Progenitor cell of endocrine pancreas (in vitro differentiated cells): ENCODE measurements around the gene DNM3. TPM values are rescaled to one million over a fixed set of nuclear protein-coding genes. Genes with fewer than 3 reads are reported as not detected.

Experiments used
- DNase-seq: peaks from one replicate; pipeline ENCODE4 v3.0.0; 2021; ENCODE audit warnings: low spot score; ENCODE audit not compliant: unreplicated experiment
- H3K27ac Mint-ChIP-seq: 2 replicates; pipeline ENCODE4 v1.8.0; 2021; ENCODE audit warnings: mild to moderate bottlenecking, moderate library complexity, mixed read lengths
- H3K27me3 Mint-ChIP-seq: 2 replicates; pipeline ENCODE4 v1.8.0; 2021; ENCODE audit warnings: mixed read lengths
- H3K36me3 Mint-ChIP-seq: 2 replicates; pipeline ENCODE4 v1.8.0; 2022; ENCODE audit warnings: mixed read lengths; ENCODE audit not compliant: insufficient read depth
- H3K4me1 Mint-ChIP-seq: 2 replicates; pipeline ENCODE4 v1.8.0; 2021; ENCODE audit warnings: low read depth, mixed read lengths
- H3K4me3 Mint-ChIP-seq: 2 replicates; pipeline ENCODE4 v1.8.0; 2021; ENCODE audit warnings: low read depth, mild to moderate bottlenecking, moderate library complexity, mixed read lengths
- H3K9me3 Mint-ChIP-seq: 2 replicates; pipeline ENCODE4 v1.8.0; 2021; ENCODE audit warnings: low read depth, mixed read lengths
- total RNA-seq: library from RNA; stranded (reverse); gene quantifications from 2 replicates; pipeline ENCODE4 v1.2.1, GENCODE V29; 2021
- TF ChIP-seq, protein P1 (sequence below): fragments of 200-600 bp; sonication (generic); IDR thresholded peaks from one replicate; pipeline ENCODE4 v1.5.0; 2021; ENCODE audit warnings: antibody characterized with exemption, mild to moderate bottlenecking; ENCODE audit not compliant: unreplicated experiment

Gene DNM3
- total RNA-seq, 1 donor from 2014 or later = 0.48 TPM

DNA sequence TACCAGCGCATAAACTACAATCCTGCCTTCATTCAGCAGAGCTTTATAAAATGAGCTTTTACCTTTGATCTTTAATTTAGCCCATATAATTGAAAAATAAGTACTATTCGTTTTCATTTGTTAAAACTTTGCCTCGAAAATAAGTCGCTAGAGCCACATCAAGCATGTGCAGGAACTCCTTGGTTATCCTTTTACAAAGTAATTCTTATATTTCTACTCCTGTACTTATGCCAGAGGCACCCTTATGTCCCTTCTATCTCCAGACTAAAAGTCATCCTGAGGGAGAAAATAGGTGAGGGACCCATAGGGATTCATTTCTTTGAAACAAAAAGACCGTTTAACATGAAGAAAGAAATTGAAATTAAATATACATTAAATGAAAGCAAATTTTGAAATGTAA lies 301.0 kb downstream of the DNM3 start:
- no peak for DNase-seq
- H3K4me1 Mint-ChIP-seq = peaks cover 35% of the 10 kb centered on the region
- H3K27ac Mint-ChIP-seq = no peak overlapping the region
- H3K4me3 Mint-ChIP-seq = no peak overlapping the region
- no peaks in the 10 kb centered on the region for H3K27me3 Mint-ChIP-seq
- H3K9me3 Mint-ChIP-seq = no peaks in the 10 kb centered on the region
- no peaks in the 10 kb centered on the region for H3K36me3 Mint-ChIP-seq
- TF ChIP-seq, protein P1, sequence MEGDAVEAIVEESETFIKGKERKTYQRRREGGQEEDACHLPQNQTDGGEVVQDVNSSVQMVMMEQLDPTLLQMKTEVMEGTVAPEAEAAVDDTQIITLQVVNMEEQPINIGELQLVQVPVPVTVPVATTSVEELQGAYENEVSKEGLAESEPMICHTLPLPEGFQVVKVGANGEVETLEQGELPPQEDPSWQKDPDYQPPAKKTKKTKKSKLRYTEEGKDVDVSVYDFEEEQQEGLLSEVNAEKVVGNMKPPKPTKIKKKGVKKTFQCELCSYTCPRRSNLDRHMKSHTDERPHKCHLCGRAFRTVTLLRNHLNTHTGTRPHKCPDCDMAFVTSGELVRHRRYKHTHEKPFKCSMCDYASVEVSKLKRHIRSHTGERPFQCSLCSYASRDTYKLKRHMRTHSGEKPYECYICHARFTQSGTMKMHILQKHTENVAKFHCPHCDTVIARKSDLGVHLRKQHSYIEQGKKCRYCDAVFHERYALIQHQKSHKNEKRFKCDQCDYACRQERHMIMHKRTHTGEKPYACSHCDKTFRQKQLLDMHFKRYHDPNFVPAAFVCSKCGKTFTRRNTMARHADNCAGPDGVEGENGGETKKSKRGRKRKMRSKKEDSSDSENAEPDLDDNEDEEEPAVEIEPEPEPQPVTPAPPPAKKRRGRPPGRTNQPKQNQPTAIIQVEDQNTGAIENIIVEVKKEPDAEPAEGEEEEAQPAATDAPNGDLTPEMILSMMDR = no peak

DNA sequence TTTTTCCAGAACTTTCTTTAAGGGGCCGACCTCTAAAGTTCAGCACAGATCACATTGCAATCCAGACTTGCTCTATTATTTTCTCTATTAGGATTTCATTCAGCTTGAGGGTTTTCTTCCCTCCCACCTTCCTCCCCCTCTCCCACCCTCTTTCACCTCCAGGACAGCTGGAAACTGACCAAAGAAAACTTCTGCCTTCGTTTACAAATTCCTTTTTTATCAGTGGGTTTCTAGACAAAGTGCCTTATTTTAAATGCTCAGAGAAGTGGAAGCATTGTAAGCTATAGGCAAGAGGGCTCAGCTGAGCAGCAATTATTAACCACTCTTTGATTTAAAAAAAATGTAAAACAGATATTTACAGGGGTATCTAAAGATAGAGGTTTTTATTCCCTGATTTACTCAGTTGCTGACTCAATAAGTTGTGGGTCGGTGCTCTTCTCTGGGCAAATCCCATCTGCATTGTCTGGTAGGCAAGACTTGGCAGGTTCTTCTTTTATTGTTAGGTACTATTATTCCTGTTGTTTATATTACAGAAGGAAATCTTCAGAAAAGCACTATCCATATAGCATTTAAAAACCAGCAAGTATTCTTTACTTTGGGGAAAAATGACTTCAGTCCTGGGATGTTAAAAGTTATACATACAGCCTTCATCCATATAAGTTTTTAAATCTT lies 302.2 kb downstream of the DNM3 start:
- DNase-seq = no peak
- Mint-ChIP-seq H3K4me1 (peaks cover 35% of the 10 kb centered on the region), H3K27ac (peak overlapping the region; percentile 74), H3K27me3 (no peaks in the 10 kb centered on the region), H3K4me3 (no peak overlapping the region), H3K36me3 (no peaks in the 10 kb centered on the region), H3K9me3 (no peaks in the 10 kb centered on the region)
- TF ChIP-seq, protein P1 = no peak

DNA sequence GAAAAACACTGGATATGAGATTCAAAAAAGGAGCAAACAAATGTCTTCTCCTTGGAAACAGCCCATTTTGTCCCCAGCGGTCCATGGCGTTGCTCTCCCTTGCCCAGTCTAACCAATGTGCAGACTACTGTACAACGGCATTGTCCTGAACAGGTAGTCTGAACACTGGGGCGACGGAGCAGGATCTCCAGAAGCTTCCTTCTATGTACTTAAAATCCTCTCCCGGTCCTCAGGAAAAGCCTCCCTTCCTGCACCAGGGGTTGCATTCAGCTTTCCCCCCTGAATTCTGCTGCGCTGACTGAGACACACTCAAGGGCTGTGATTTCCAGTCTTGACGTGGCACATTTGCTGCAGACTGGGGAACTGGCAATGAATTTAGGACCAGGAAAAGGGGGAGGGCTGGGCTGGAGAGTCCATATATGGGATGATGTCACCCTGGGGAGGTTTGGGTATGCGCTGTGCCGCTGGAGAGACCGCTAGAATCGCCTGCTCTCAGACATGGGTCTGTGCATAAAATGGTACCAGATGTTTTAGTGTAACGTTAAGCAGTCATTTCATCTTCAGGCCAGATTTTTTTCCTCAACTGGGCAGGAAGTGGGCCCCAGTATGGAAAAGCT lies 303.3 kb downstream of the DNM3 start:
- Mint-ChIP-seq H3K4me1 (peaks cover 38% of the 10 kb centered on the region), H3K27me3 (no peaks in the 10 kb centered on the region), H3K36me3 (no peaks in the 10 kb centered on the region), H3K4me3 (peak overlapping the region; percentile 20), H3K9me3 (no peaks in the 10 kb centered on the region), H3K27ac (no peak overlapping the region)
- no peak for DNase-seq
- TF ChIP-seq, protein P1 = no peak

DNA sequence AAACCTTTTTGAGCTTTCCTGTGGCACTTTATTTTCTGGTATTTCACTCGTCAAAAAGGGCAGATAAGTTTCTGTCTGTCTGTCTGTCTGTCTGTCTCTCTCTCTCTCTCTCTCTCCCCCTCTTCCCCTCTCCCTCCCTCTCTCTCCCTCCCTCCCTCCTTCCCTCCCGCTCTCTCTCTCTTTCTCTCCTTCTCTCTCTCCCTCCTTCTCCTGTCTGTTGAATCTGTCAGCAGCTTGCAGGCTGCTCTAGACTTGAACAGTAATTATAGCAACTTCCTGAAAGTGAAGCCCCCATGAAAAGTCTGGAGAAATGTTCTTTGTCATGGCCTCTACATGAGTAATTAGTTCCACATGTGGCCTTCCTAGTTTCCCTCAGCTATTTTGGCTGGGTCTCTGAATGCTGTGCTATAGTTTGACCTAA lies 303.9 kb downstream of the DNM3 start:
- Mint-ChIP-seq H3K36me3 (no peaks in the 10 kb centered on the region), H3K4me3 (no peak overlapping the region), H3K27ac (peak overlapping the region; percentile 76), H3K9me3 (no peaks in the 10 kb centered on the region), H3K4me1 (peaks cover 37% of the 10 kb centered on the region), H3K27me3 (no peaks in the 10 kb centered on the region)
- TF ChIP-seq, protein P1 = no peak
- DNase-seq = no peak

DNA sequence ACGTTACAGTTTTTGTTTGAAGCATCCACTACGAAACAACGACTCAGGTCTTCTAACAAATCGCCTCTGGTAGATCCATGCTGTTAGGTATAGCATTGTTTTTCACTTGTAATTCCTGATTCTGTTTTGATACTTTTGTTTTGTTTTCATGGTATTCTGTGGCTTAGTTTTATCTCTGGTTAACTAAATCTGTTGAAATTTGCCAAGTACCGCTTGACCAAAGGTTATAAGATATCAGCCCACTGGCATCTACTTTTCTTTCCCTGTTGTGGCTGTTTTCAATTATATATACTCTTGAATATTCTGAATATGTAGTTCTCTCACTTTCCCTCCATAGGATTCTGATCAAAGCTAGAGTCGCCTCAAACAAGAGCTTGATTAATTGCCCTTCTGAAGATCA lies 304.4 kb downstream of the DNM3 start:
- Mint-ChIP-seq H3K4me3 (no peak overlapping the region), H3K27me3 (no peaks in the 10 kb centered on the region), H3K4me1 (peaks cover 37% of the 10 kb centered on the region), H3K36me3 (no peaks in the 10 kb centered on the region), H3K27ac (peak overlapping the region; percentile 76), H3K9me3 (no peaks in the 10 kb centered on the region)
- TF ChIP-seq, protein P1 = no peak
- DNase-seq = no peak
